HepG2 (cell line): ENCODE results near the gene HECTD3. TPM values are rescaled to one million over a fixed set of nuclear protein-coding genes. Genes with fewer than 3 reads are reported as not detected.

Experiments used
- ATAC-seq: fragments of 200-7000 bp; cut with Tn5 transposase; 3 replicates; pipeline ENCODE4 v1.9.1; 2020; ENCODE audit warnings: mild to moderate bottlenecking, moderate library complexity
- BruUV-seq: library from RNA; stranded (reverse); fragments of 400-500 nt; replicated peaks from 2 replicates; lab custom pipeline; 2021; lab: Mats Ljungman, UMichigan
- CTCF ChIA-PET: fragments of 300-600 bp; formaldehyde crosslinking; extraction: SDS; loops from one replicate; lab custom pipeline; 2021; ENCODE audit warnings: low total read pairs, inconsistent platforms, low intra/inter-chr PET ratio; lab: Yijun Ruan, JAX
- POLR2A ChIA-PET: fragments of 350-600 bp; sonication (Branson Sonifier 250); formaldehyde crosslinking; loops from one replicate; lab custom pipeline; 2020; ENCODE audit warnings: antibody characterized with exemption, inconsistent platforms; lab: Yijun Ruan, JAX
- DNase-seq: peaks from one replicate; pipeline ENCODE4 v3.0.0-alpha.2; 2015; ENCODE audit warnings: low spot score
- FAIRE-seq: peaks from 3 replicates; lab custom pipeline; 2011; peaks lifted over from hg19 to GRCh38; lab: Jason Lieb, UNC
- H2AFZ ChIP-seq: one replicate; pipeline ENCODE4 v1.6.1; 2011; ENCODE audit warnings: low read length, inconsistent platforms
- H3K27ac ChIP-seq: fragments of 300-600 bp; 3 replicates; pipeline ENCODE4 v1.8.0; 2011; ENCODE audit warnings: mixed run types, mild to moderate bottlenecking, mixed read lengths, low read length, inconsistent platforms; ENCODE audit not compliant: insufficient read depth; ENCODE audit errors: extremely low read length
- H3K27me3 ChIP-seq, 2 experiments: fragments of 200-600 bp in 1 of 2; 2 replicates in 1 of 2; 3 replicates in 1 of 2; pipeline versions ENCODE4 v1.6.0 to v1.8.0; 2011; ENCODE audit warnings: low read length in 2 of 2, mild to moderate bottlenecking in 2 of 2, moderate library complexity in 2 of 2, inconsistent platforms in 1 of 2; ENCODE audit not compliant: insufficient read depth in 2 of 2, control insufficient read depth in 1 of 2
- H3K36me3 ChIP-seq, 2 experiments: fragments of 200-600 bp in 1 of 2; replicated peaks in 1 of 2; 2 replicates in 1 of 2; 3 replicates in 1 of 2; pipeline versions ENCODE4 v1.5.1 to v1.8.0; 2011; ENCODE audit warnings: low read length in 2 of 2, inconsistent platforms in 1 of 2; ENCODE audit not compliant: insufficient read depth in 2 of 2, control insufficient read depth in 1 of 2
- H3K4me1 ChIP-seq: 2 replicates; pipeline ENCODE4 v1.5.1; 2012; ENCODE audit warnings: low read length, inconsistent platforms; ENCODE audit not compliant: insufficient read depth
- H3K4me2 ChIP-seq: 2 replicates; pipeline ENCODE4 v1.6.0; 2011; ENCODE audit warnings: low read depth, low read length, inconsistent platforms
- H3K4me3 ChIP-seq, 3 experiments: fragments of 200-600 bp in 1 of 3; sonication (generic), shearing (Covaris generic) in 1 of 3; replicated peaks in 1 of 3; 2 replicates each; pipeline ENCODE4 v1.5.1; 2011 to 2016; ENCODE audit warnings: low read length in 3 of 3, inconsistent platforms in 2 of 3, low read depth in 2 of 3, mild to moderate bottlenecking in 2 of 3, control low read depth in 1 of 3, mixed read lengths in 1 of 3; ENCODE audit not compliant: insufficient read depth in 1 of 3
- H3K79me2 ChIP-seq: one replicate; pipeline ENCODE4 v1.6.1; 2011; ENCODE audit warnings: low read length, inconsistent platforms; ENCODE audit not compliant: insufficient read depth
- H3K9ac ChIP-seq: 2 replicates; pipeline ENCODE4 v1.6.0; 2011; ENCODE audit warnings: mild to moderate bottlenecking, low read depth, low read length, inconsistent platforms; ENCODE audit not compliant: insufficient read depth
- H3K9me3 ChIP-seq: 2 replicates; pipeline ENCODE4 v1.5.1; 2012; ENCODE audit warnings: mild to moderate bottlenecking, low read length
- H4K20me1 ChIP-seq: 2 replicates; pipeline ENCODE4 v1.6.0; 2011; ENCODE audit warnings: inconsistent platforms, mild to moderate bottlenecking, low read length, moderate library complexity; ENCODE audit not compliant: insufficient read depth
- KDM6A ChIP-seq: IDR thresholded peaks from 2 replicates; pipeline ENCODE4 v1.6.1; 2016; ENCODE audit warnings: low read depth
- LCORL ChIP-seq, 2 experiments: fragments of 450-650 bp in 1 of 2; sonication (generic) in 1 of 2; formaldehyde crosslinking in 1 of 2; IDR thresholded peaks; 2 replicates each; pipeline versions ENCODE4 v1.5.0 to v1.6.1; 2017 to 2020; ENCODE audit warnings: antibody characterized with exemption in 1 of 2, missing genetic modification reagents in 1 of 2
- ZNF101 ChIP-seq: sonication (generic); formaldehyde crosslinking; IDR thresholded peaks from 2 replicates; pipeline ENCODE4 v1.4.0; 2020; ENCODE audit warnings: mild to moderate bottlenecking, low read depth, missing genetic modification reagents, borderline replicate concordance
- ZNF12 ChIP-seq: sonication (generic); formaldehyde crosslinking; IDR thresholded peaks from 2 replicates; pipeline ENCODE4 v1.5.0; 2020; ENCODE audit warnings: missing genetic modification reagents
- ZNF350 ChIP-seq: sonication (generic); formaldehyde crosslinking; IDR thresholded peaks from 2 replicates; pipeline ENCODE4 v1.4.0; 2020; ENCODE audit warnings: mild to moderate bottlenecking, low read depth, missing genetic modification reagents, borderline replicate concordance
- ZNF446 ChIP-seq: sonication (generic); formaldehyde crosslinking; IDR thresholded peaks from 2 replicates; pipeline ENCODE4 v1.5.0; 2020; ENCODE audit warnings: mild to moderate bottlenecking, missing genetic modification reagents
- WGBS: methylation state at CpG from one replicate; pipeline ENCODE4 v1.1.6; 2017; ENCODE audit warnings: low lambda C conversion rate; 5-methylcytosine and 5-hydroxymethylcytosine counted together
- in situ Hi-C: cut with HindIII; loops from 2 replicates; pipeline ENCODE4 v1.10.0; 2017; ENCODE audit warnings: low pct_unique_long_range_greater_than_20kb; ENCODE audit not compliant: extremely low pct_ligation_motif_present
- intact Hi-C: fragments of 100-400 bp; cut with micrococcal nuclease; formaldehyde crosslinking; loops from one replicate; pipeline ENCODE4 v1.10.0; 2022; ENCODE audit not compliant: unreplicated experiment
- polyA plus RNA-seq, 8 experiments: library from polyadenylated mRNA; depleted of rRNA in 3 of 8; stranded (reverse) in 7 of 8; unstranded in 1 of 8; fragments of >200 nt; fragmentation: Illumina TruSeq in 4 of 8; extraction: Trizol in 4 of 8; gene quantifications; 2 replicates each; pipeline versions ENCODE4 v1.2.1 to v1.2.3, GENCODE V29; 2011 to 2016; ENCODE audit warnings: low read depth in 4 of 8, missing spikeins in 1 of 8, mixed read lengths in 1 of 8; ENCODE audit not compliant: insufficient read depth in 1 of 8
- total RNA-seq, 5 experiments: library from RNA; depleted of rRNA; stranded (reverse); fragments of >200 nt; fragmentation: Illumina TruSeq; extraction: Trizol; gene quantifications; 2 replicates each; pipeline ENCODE4 v1.2.3, GENCODE V29; 2016; ENCODE audit warnings: low read depth in 1 of 5
- TF ChIP-seq, protein P1 (sequence below): sonication (generic); formaldehyde crosslinking; conservative IDR thresholded peaks from 2 replicates; pipeline ENCODE4 v1.8.1; 2023; ENCODE audit warnings: missing genetic modification reagents
- TF ChIP-seq, protein P2 (sequence below), 2 experiments: sonication (generic) in 1 of 2; formaldehyde crosslinking in 1 of 2; IDR thresholded peaks; 2 replicates each; pipeline versions ENCODE4 v1.4.0 to v1.6.1; 2016 to 2020; ENCODE audit warnings: borderline replicate concordance in 1 of 2, low read depth in 1 of 2, mild to moderate bottlenecking in 1 of 2, missing genetic modification reagents in 1 of 2
- TF ChIP-seq, protein P3 (sequence below): sonication (generic); formaldehyde crosslinking; IDR thresholded peaks from 2 replicates; pipeline ENCODE4 v1.5.1; 2020; ENCODE audit warnings: mild to moderate bottlenecking, moderate library complexity, missing genetic modification reagents

The HECTD3 gene
- total and polyA plus RNA-seq, 2 of the 13 experiments (the other 11 are each of a cell fraction or from before 2014, with no cell fraction given): 18.6 to 24.5 TPM

DNA sequence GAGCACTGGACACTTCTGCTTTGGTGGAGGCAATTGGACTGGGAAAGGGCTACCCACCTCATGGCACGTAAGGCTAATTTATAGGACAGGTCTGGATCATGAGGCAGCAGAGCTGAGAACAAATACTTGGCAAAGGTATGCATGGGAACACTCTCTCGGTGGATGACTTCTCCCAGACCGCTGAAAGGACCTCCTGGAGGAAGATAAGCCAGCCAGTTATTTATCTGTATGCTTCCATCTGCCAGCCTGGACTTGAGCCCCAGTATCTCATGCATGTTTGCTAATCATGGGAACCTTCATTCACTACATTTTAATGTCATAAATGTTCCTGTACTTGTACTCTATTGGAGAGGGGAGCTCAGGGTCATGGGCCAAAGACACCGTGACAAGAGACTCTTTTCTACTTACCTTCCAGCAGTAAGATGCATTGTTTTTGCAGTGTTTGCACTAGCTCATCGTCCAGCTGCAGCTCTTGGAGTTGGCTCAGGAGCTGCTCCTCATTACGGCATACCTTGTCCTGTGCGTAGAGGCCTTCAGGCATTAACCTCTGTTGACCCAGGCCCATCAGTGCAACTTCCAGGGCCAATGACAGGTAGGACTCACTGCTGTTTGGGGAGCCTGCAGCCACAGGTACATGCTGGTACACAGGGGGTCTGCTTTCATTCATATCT lies 24.6 kb upstream of the HECTD3 start:
- no peaks in the 10 kb centered on the region for H4K20me1 ChIP-seq
- ATAC-seq (no peak), FAIRE-seq (no peak), DNase-seq (no peak)
- TF ChIP-seq ZNF12: peak; percentile 66; the same call in 1 of the 2 replicates
- TF ChIP-seq, protein P1, sequence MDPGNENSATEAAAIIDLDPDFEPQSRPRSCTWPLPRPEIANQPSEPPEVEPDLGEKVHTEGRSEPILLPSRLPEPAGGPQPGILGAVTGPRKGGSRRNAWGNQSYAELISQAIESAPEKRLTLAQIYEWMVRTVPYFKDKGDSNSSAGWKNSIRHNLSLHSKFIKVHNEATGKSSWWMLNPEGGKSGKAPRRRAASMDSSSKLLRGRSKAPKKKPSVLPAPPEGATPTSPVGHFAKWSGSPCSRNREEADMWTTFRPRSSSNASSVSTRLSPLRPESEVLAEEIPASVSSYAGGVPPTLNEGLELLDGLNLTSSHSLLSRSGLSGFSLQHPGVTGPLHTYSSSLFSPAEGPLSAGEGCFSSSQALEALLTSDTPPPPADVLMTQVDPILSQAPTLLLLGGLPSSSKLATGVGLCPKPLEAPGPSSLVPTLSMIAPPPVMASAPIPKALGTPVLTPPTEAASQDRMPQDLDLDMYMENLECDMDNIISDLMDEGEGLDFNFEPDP: no peak
- 91% methylated on average over 6 of the region's 7 CpGs for WGBS
- in situ Hi-C loops (no loop called here), intact Hi-C loops (no loop called here)
- peaks cover 15% of the 10 kb centered on the region for H3K4me1 ChIP-seq
- H3K4me2 ChIP-seq: no peak overlapping the region
- H3K4me3 ChIP-seq: no peak overlapping the region
- H3K79me2 ChIP-seq: no peaks in the 10 kb centered on the region
- peaks cover 11 to 31% of the 10 kb centered on the region in 2 experiments; a peak in 4 of 5 replicates for H3K36me3 ChIP-seq
- POLR2A ChIA-PET: no interaction called here
- CTCF ChIA-PET: no interaction called here
- H3K27me3 ChIP-seq: no peaks in the 10 kb centered on the region
- no peak overlapping the region for H3K27ac ChIP-seq
- no peaks in the 10 kb centered on the region for H3K9me3 ChIP-seq
- no TSS peak for BruUV-seq
- H2AFZ ChIP-seq: no peak overlapping the region
- H3K9ac ChIP-seq: no peak overlapping the region

DNA sequence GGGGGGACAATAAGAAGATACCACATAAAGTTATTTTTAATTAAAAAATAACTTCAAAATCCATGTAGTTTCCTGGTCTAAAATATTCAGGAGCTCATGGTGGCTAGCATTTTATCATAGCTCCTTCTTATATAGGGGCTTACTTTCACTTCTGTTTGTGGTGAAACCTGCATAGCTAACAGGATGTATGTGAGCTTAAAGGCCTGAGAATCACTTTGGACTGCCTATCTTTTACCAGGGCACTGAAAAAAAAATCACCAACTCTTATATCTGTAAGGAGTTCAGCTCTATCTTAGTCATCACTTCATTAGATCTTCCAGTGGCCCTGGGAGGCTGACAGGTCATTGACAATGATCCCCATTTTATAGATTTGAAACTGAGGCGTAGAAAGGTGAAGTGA lies 22.2 kb upstream of the HECTD3 start:
- CTCF ChIA-PET: no interaction called here
- in situ Hi-C loops (no loop called here), intact Hi-C loops (no loop called here)
- no peak for TF ChIP-seq ZNF350 (CRISPR knock-in tag)
- no peak for TF ChIP-seq KDM6A (CRISPR knock-in tag)
- TF ChIP-seq, protein P2, sequence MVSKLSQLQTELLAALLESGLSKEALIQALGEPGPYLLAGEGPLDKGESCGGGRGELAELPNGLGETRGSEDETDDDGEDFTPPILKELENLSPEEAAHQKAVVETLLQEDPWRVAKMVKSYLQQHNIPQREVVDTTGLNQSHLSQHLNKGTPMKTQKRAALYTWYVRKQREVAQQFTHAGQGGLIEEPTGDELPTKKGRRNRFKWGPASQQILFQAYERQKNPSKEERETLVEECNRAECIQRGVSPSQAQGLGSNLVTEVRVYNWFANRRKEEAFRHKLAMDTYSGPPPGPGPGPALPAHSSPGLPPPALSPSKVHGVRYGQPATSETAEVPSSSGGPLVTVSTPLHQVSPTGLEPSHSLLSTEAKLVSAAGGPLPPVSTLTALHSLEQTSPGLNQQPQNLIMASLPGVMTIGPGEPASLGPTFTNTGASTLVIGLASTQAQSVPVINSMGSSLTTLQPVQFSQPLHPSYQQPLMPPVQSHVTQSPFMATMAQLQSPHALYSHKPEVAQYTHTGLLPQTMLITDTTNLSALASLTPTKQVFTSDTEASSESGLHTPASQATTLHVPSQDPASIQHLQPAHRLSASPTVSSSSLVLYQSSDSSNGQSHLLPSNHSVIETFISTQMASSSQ (IDR thresholded peaks at IDR 0.05; ENCODE audit: low read depth): no peak
- TF ChIP-seq, protein P2 (CRISPR knock-in tag; IDR thresholded peaks at IDR 0.05; ENCODE audit: borderline replicate concordance): no peak
- no peak for TF ChIP-seq ZNF101 (CRISPR knock-in tag)
- TF ChIP-seq ZNF446 (CRISPR knock-in tag): no peak
- no peak for TF ChIP-seq LCORL (IDR thresholded peaks at IDR 0.05)
- TF ChIP-seq LCORL (CRISPR knock-in tag; IDR thresholded peaks at IDR 0.05): no peak
- TF ChIP-seq, protein P3, sequence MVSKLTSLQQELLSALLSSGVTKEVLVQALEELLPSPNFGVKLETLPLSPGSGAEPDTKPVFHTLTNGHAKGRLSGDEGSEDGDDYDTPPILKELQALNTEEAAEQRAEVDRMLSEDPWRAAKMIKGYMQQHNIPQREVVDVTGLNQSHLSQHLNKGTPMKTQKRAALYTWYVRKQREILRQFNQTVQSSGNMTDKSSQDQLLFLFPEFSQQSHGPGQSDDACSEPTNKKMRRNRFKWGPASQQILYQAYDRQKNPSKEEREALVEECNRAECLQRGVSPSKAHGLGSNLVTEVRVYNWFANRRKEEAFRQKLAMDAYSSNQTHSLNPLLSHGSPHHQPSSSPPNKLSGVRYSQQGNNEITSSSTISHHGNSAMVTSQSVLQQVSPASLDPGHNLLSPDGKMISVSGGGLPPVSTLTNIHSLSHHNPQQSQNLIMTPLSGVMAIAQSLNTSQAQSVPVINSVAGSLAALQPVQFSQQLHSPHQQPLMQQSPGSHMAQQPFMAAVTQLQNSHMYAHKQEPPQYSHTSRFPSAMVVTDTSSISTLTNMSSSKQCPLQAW (CRISPR knock-in tag): no peak

More for the DNA sequence above, 22.2 kb upstream of the HECTD3 start:
- POLR2A ChIA-PET: no interaction called here
- Histone ChIP-seq H3K36me3 (peaks cover 13 to 30% of the 10 kb centered on the region in 2 experiments; a peak in 4 of 5 replicates), H3K79me2 (no peaks in the 10 kb centered on the region), H3K4me1 (peaks cover 4% of the 10 kb centered on the region; the same call in 1 of the 2 replicates), H2AFZ (no peak overlapping the region), H3K9ac (no peak overlapping the region), H3K4me3 (no peak overlapping the region), H3K4me2 (no peak overlapping the region), H3K27ac (no peak overlapping the region), H3K27me3 (no peaks in the 10 kb centered on the region), H4K20me1 (no peaks in the 10 kb centered on the region), H3K9me3 (no peaks in the 10 kb centered on the region)
- WGBS: 100% methylated on average over 1 of the region's 1 CpG
- FAIRE-seq (no peak), ATAC-seq (no peak), DNase-seq (no peak)
- no TSS peak for BruUV-seq
